Measurements from ENCODE around the gene RHCG. TPM values are rescaled to one million over a fixed set of nuclear protein-coding genes. Genes with fewer than 3 reads are reported as not detected.

Gene RHCG
- total and polyA plus RNA-seq, 2 of the 4 experiments (the other 2 are of a cell fraction), result not detected

DNA sequence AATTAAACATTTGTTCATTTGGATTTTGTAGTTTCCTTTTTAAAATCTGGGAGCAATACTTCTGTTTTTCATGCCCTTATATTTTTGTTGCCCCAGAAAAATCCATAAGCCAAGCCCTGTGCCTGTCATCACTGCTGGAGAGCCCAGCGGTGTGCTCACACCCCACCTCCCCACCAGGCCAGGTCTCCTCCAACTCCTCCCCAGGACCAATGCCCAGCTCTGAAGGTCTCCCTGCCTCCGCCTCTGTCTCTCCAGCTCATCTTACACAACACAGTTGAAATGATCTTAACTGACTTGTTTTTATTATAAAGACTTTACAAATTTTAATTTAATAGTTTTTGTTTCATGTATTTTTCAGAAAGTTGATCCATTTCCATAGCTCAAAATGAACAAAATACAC lies 66.4 kb downstream of the RHCG start (continued):
- TF ChIP-seq, protein P1, sequence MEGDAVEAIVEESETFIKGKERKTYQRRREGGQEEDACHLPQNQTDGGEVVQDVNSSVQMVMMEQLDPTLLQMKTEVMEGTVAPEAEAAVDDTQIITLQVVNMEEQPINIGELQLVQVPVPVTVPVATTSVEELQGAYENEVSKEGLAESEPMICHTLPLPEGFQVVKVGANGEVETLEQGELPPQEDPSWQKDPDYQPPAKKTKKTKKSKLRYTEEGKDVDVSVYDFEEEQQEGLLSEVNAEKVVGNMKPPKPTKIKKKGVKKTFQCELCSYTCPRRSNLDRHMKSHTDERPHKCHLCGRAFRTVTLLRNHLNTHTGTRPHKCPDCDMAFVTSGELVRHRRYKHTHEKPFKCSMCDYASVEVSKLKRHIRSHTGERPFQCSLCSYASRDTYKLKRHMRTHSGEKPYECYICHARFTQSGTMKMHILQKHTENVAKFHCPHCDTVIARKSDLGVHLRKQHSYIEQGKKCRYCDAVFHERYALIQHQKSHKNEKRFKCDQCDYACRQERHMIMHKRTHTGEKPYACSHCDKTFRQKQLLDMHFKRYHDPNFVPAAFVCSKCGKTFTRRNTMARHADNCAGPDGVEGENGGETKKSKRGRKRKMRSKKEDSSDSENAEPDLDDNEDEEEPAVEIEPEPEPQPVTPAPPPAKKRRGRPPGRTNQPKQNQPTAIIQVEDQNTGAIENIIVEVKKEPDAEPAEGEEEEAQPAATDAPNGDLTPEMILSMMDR (conservative IDR thresholded peaks at IDR 0.05; ENCODE audit: low read depth, low read length), result no peak
- TF ChIP-seq CEBPB (IDR thresholded peaks at IDR 0.05; ENCODE audit: low read depth, low read length), result no peak
- no peak for TF ChIP-seq POLR2A (IDR thresholded peaks at IDR 0.05; ENCODE audit: low read depth, low read length)
- no peak for TF ChIP-seq RAD21 (IDR thresholded peaks at IDR 0.05; ENCODE audit: low read length)
- TF ChIP-seq FOS (IDR thresholded peaks at IDR 0.05; ENCODE audit: low read depth, low read length), result no peak
- TF ChIP-seq NFE2L2 (IDR thresholded peaks at IDR 0.05; ENCODE audit: low read depth, low read length), result no peak
- no peak for TF ChIP-seq CHD1 (IDR thresholded peaks at IDR 0.05; ENCODE audit: low read depth, low read length)
- no peak for TF ChIP-seq BHLHE40 (IDR thresholded peaks at IDR 0.05; ENCODE audit: low read depth, low read length)
